ENCODE results near the gene TALDO1. TPM values are rescaled to one million over a fixed set of nuclear protein-coding genes. Genes with fewer than 3 reads are reported as not detected.

TALDO1 gene
- total and polyA plus RNA-seq, 10 donors = 108 to 292 (median 208) TPM

DNA sequence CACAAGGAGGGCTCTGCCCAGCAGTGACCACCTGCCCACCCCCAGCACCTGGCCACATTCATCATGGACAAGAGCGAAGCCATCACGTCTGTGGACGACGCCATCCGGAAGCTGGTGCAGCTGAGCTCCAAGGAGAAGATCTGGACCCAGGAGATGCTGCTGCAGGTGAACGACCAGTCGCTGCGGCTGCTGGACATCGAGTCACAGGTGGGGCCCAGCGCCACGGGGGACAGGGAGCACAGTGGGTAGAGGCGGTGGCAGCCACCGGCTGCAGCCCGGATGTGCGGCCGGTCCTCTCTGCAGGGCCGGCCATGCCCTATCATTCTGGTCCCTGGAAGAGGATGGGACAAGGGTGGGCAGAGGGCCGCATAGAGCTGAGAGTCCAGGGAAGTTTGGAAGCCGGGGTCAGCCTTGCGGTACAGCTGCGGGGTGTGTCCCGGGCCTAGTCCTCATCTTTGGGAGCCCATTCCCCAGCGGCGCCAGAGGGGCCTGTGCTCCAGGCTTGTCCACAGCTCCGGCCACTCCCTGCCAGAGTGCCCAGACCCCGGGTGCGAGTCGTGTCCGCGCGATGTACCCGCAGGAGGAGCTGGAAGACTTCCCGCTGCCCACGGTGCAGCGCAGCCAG is 27.1 kb upstream of the TALDO1 start:
- intact Hi-C loops (cut with DNase I; ENCODE audit: low total_unique reads) = loop anchor here (5.0 to 10.0 kb wide), 2 partner anchors 58 to 165 kb away; no protein-coding TSS in a partner anchor
- peaks cover 0 to 53% (median 33%) of the 10 kb centered on the region in 7 donors for H3K27me3 ChIP-seq (replicated peaks in 1 of 7)

GRCh38 chr11:720642-721246 is 26.5 kb upstream of the TALDO1 start:
- Histone ChIP-seq H3K9me3 (peaks cover 0 to under 1% (median 0%) of the 10 kb centered on the region in 8 donors), H3K4me1 (peaks cover 20 to 46% (median 36%) of the 10 kb centered on the region in 6 donors), H3K36me3 (no peaks in the 10 kb centered on the region), H3K27me3 (replicated peaks in 1 of 7) (peaks cover 0 to 59% (median 39%) of the 10 kb centered on the region in 7 donors), H3K4me3 (peak overlapping the region in 7 of 8 donors; percentile 16 to 63 (median 31)), H3K27ac (peak overlapping the region in 1 of 8 donors; percentile 66)
- peak; percentile 81 for DNase-seq
- TF ChIP-seq POLR2AphosphoS5 (IDR thresholded peaks at IDR 0.05) (no peak), POLR2A (IDR thresholded peaks at IDR 0.05) (no peak)
- intact Hi-C loops (cut with DNase I; ENCODE audit: low total_unique reads) = loop anchor here (5.0 to 10.0 kb wide), 2 partner anchors 58 to 166 kb away; no protein-coding TSS in a partner anchor
- WGBS, 5 donors = 0 to 5% (median 3%) methylated on average over 1 to 53 of the region's 53 CpGs

More for the DNA sequence above, 27.1 kb upstream of the TALDO1 start:
- no peaks in the 10 kb centered on the region for H3K36me3 ChIP-seq
- 58 to 76% (median 67%) methylated on average over 28 to 35 of the region's 35 CpGs for WGBS, 5 donors
- no peak for TF ChIP-seq POLR2AphosphoS5 (IDR thresholded peaks at IDR 0.05)
- TF ChIP-seq CTCF (IDR thresholded peaks at IDR 0.05 in 8 of 11, conservative IDR thresholded peaks at IDR 0.05 in 3 of 11) = no peak
- TF ChIP-seq POLR2A (IDR thresholded peaks at IDR 0.05) = no peak
- peaks cover 0 to 7% (median 1%) of the 10 kb centered on the region in 8 donors for H3K9me3 ChIP-seq
- peak overlapping the region in 6 of 8 donors; percentile 27 to 63 (median 32) for H3K4me3 ChIP-seq
- DNase-seq = no peak
- H3K4me1 ChIP-seq = peaks cover 15 to 40% (median 30%) of the 10 kb centered on the region in 6 donors
- H3K27ac ChIP-seq = peak overlapping the region in 1 of 8 donors; percentile 66

- H3K4me3 ChIP-seq = peak overlapping the region in 7 of 8 donors; percentile 19 to 63 (median 31)
- H3K36me3 ChIP-seq = no peaks in the 10 kb centered on the region
- H3K9me3 ChIP-seq = no peaks in the 10 kb centered on the region
- TF ChIP-seq POLR2AphosphoS5 (IDR thresholded peaks at IDR 0.05) = no peak
- TF ChIP-seq CTCF (IDR thresholded peaks at IDR 0.05 in 8 of 11, conservative IDR thresholded peaks at IDR 0.05 in 3 of 11) = no peak
- TF ChIP-seq POLR2A (IDR thresholded peaks at IDR 0.05) = no peak
- peaks cover 20 to 52% (median 41%) of the 10 kb centered on the region in 6 donors for H3K4me1 ChIP-seq
- H3K27me3 ChIP-seq (replicated peaks in 1 of 7) = peaks cover 0 to 64% (median 41%) of the 10 kb centered on the region in 7 donors
- peak overlapping the region in 1 of 8 donors; percentile 66 for H3K27ac ChIP-seq
- DNase-seq = peak; percentile 76
- 8 to 31% (median 17%) methylated on average over 14 to 28 of the region's 28 CpGs for WGBS, 5 donors
- intact Hi-C loops (cut with DNase I; ENCODE audit: low total_unique reads) = loop anchor here (5.0 to 10.0 kb wide), 2 partner anchors 59 to 166 kb away; no protein-coding TSS in a partner anchor
Measured at GRCh38 chr11:721247-721740, 26.0 kb upstream of the TALDO1 start.

GRCh38 chr11:721741-722345 is 25.4 kb upstream of the TALDO1 start:
- intact Hi-C loops (cut with DNase I; ENCODE audit: low total_unique reads) = loop anchor here (5.0 to 10.0 kb wide), 2 partner anchors 60 to 167 kb away; no protein-coding TSS in a partner anchor
- Histone ChIP-seq H3K4me1 (peaks cover 25 to 57% (median 47%) of the 10 kb centered on the region in 6 donors), H3K36me3 (no peaks in the 10 kb centered on the region), H3K27ac (peak overlapping the region in 4 of 8 donors; percentile 3 to 66 (median 24)), H3K27me3 (replicated peaks in 1 of 7) (peaks cover 0 to 70% (median 41%) of the 10 kb centered on the region in 7 donors), H3K9me3 (no peaks in the 10 kb centered on the region), H3K4me3 (peak overlapping the region in 6 of 8 donors; percentile 19 to 63 (median 30))
- 9 to 19% (median 9%) methylated on average over 17 to 33 of the region's 33 CpGs for WGBS, 5 donors
- peak; percentile 94 for DNase-seq
- peak; percentile 9 to 67 (median 56) for TF ChIP-seq POLR2AphosphoS5 (IDR thresholded peaks at IDR 0.05)
- TF ChIP-seq POLR2A (IDR thresholded peaks at IDR 0.05) = no peak
- peak in 3 of 11 experiments; percentile 13 to 28 (median 21) for TF ChIP-seq CTCF (IDR thresholded peaks at IDR 0.05 in 8 of 11, conservative IDR thresholded peaks at IDR 0.05 in 3 of 11)

Data from spleen (tissue), 11 donors.